Measurements from ENCODE around the gene TGM6.

GRCh38 chr20:2365091-2365490, 15.6 kb upstream of the TGM6 start:
- TF ChIP-seq CTCF (IDR thresholded peaks at IDR 0.05; ENCODE audit: poor library complexity) (no peak), EZH2 (IDR thresholded peaks at IDR 0.05; ENCODE audit: borderline replicate concordance) (no peak), EZH2phosphoT487 (IDR thresholded peaks at IDR 0.05; ENCODE audit: low read depth, severe bottlenecking, unreplicated experiment) (no peak)
